ENCODE data around the gene CHST12. TPM values are rescaled to one million over a fixed set of nuclear protein-coding genes. Genes with fewer than 3 reads are reported as not detected.

CHST12 gene
- total RNA-seq, 1 experiment from 2014 or later: 19.3 TPM

DNA sequence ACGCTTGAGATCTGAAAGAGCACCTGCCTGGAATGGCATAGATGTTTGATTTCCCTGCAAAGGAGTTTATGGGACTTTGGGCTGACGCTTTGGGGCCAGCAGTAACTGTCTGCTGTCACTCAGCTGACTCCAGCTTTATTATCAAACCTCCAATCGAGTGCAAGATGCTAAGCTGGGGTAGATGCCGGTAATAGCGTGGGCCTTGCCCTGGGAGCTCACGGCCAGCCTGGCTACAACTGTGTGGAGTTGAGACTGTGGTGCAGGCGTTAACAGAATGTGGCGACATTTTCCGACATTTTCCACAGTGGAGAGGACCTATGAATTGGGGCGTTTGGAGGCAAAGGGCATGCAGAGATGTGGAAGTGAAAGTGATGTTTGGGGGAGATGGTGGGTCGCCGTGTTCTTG lies 1.3 kb downstream of the CHST12 start:
- WGBS (ENCODE audit: extremely low coverage, insufficient read length, low lambda C conversion rate): no CpG with 5 or more reads among the region's 12 CpGs
- no peak overlapping the region for H3T11ph ChIP-seq (ENCODE audit: low read length)
- no peak overlapping the region for H3K23ac ChIP-seq (ENCODE audit: insufficient read length, low read depth, low read length)
- Mint-ChIP-seq H3K36me3 (ENCODE audit: insufficient read depth in 1 of 3, low read depth in 3 of 3) (no peaks in the 10 kb centered on the region; a peak in 3 of 7 replicates), H3K9me3 (no peaks in the 10 kb centered on the region; a peak in 1 of 5 replicates), H3K27ac (no peak overlapping the region), H3K4me1 (peaks cover 35 to 42% of the 10 kb centered on the region in 2 experiments), H3K27me3 (ENCODE audit: low read depth) (peaks cover 1% of the 10 kb centered on the region; the same call in 1 of the 2 replicates), H3K4me3 (peak overlapping the region; percentile 74 to 83)
- H3K56ac ChIP-seq (ENCODE audit: insufficient read length, low read depth, low read length): no peak overlapping the region
- H4K5ac ChIP-seq (ENCODE audit: insufficient read length, low read depth, low read length): no peak overlapping the region
- no peak for DNase-seq
- H2BK120ac ChIP-seq (ENCODE audit: low read depth, low read length, poor library complexity, severe bottlenecking): no peak overlapping the region
- no peak for TF ChIP-seq CTCF (conservative IDR thresholded peaks at IDR 0.05)
- H2AK5ac ChIP-seq (ENCODE audit: insufficient read length, low read length): no peak overlapping the region
- peak overlapping the region; percentile 75 for H3K4me2 ChIP-seq (ENCODE audit: insufficient read depth, insufficient read length, low read length)
- H3K18ac ChIP-seq (ENCODE audit: insufficient read length, low read depth, low read length): no peak overlapping the region
- H3K14ac ChIP-seq (ENCODE audit: insufficient read depth, low read length): no peak overlapping the region
- H2BK12ac ChIP-seq (ENCODE audit: insufficient read length, low read depth, low read length): no peak overlapping the region
- no peak overlapping the region for H3K27ac ChIP-seq (ENCODE audit: insufficient read length, low read depth, low read length)
- peaks cover 11% of the 10 kb centered on the region for H3K23me2 ChIP-seq (ENCODE audit: insufficient read length, low read depth, low read length, poor library complexity, severe bottlenecking)
- no peak overlapping the region for H2BK20ac ChIP-seq (ENCODE audit: low read depth, low read length, poor library complexity, severe bottlenecking)
- H4K91ac ChIP-seq (ENCODE audit: insufficient read length, low read depth, low read length): no peak overlapping the region
- H4K8ac ChIP-seq (replicated peaks; ENCODE audit: insufficient read length, low read depth, low read length): no peak overlapping the region
- H3K79me1 ChIP-seq (ENCODE audit: insufficient read depth, low read depth, low read length, poor library complexity, severe bottlenecking): peaks cover 3% of the 10 kb centered on the region
- H2BK15ac ChIP-seq (ENCODE audit: low read depth, low read length): 0 out of 2 replicates have a peak overlapping the region, but pooled peaks have one; percentile 33
- H4K20me1 ChIP-seq (ENCODE audit: control insufficient read depth, insufficient read depth, insufficient read length): no peaks in the 10 kb centered on the region
- no peak overlapping the region for H2AFZ ChIP-seq (ENCODE audit: low read length)
- no peaks in the 10 kb centered on the region for H3K27me3 ChIP-seq (ENCODE audit: insufficient read depth, low read length)
- H3K9ac ChIP-seq (ENCODE audit: extremely low read depth, insufficient read length, low read length): peak overlapping the region; percentile 7
- no peak overlapping the region for H2BK5ac ChIP-seq (ENCODE audit: insufficient read length, low read length)
- H3K9me3 ChIP-seq (ENCODE audit: control insufficient read depth, low read depth, low read length): no peaks in the 10 kb centered on the region
- peaks cover 2% of the 10 kb centered on the region; the same call in 1 of the 2 replicates for H3K79me2 ChIP-seq (ENCODE audit: insufficient read depth, low read length)
- H3K4ac ChIP-seq (ENCODE audit: low read depth, low read length): no peak overlapping the region
- no peaks in the 10 kb centered on the region for H3K4me1 ChIP-seq (ENCODE audit: insufficient read depth, low read length)

Data from H9 (cell line).